ENCODE results near the gene PTPRS. TPM values are rescaled to one million over a fixed set of nuclear protein-coding genes. Genes with fewer than 3 reads are reported as not detected.
A peak's percentile ranks its signal among the peaks of the same experiment; 100 is the strongest.

The PTPRS gene
- total RNA-seq, 2 experiments from 2014 or later: 3.5 to 4.1 TPM

DNA sequence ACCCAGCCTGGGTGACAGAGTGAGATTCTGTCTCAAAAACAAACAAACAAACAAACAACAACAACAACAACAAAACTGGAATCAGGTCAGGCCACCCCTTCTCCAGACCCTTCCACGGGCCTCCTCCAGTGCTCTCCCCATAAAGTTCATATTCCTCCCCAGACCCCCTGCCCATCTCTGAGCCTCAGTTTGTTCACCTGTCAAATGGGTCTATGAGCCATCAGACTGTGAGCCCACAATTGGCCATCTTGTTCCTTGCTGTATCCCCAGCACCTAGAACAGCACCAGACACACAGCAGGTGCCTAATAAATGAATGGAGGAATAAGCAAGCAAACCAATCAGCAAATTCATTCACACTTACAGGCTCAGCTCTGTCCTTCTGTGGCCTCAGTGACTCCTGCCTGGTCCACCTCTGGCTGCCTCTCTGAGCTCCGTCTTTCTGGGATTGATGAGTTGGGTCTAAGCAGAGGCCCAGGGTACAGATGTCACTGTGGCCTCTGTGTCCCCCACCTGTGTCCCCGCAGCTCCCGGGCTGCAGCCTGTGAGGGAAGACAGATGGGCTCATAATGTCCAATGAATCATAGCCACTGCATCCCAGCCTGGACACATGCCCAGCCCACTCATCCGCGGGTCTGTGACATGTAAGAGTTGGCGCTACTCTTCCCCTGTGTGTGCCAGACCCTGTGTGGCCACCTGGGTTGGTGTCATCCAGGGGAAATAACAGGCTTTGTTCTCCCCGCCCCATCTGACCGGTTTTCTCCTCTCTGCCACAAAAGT, 19.6 kb upstream of the PTPRS start:
- H3K4me1 Mint-ChIP-seq: no peaks in the 10 kb centered on the region
- DNase-seq: no peak
- no peaks in the 10 kb centered on the region for H3K36me3 Mint-ChIP-seq
- no peak overlapping the region for H3K27ac Mint-ChIP-seq
- H3K4me3 Mint-ChIP-seq: no peak overlapping the region
- H3K27me3 Mint-ChIP-seq: peaks cover 53% of the 10 kb centered on the region
- no peaks in the 10 kb centered on the region for H3K9me3 Mint-ChIP-seq

- Mint-ChIP-seq H3K27me3 (peaks cover 65% of the 10 kb centered on the region), H3K9me3 (no peaks in the 10 kb centered on the region)
Observed at GRCh38 chr19:5358173-5358800, 17.7 kb upstream of the PTPRS start.

DNA sequence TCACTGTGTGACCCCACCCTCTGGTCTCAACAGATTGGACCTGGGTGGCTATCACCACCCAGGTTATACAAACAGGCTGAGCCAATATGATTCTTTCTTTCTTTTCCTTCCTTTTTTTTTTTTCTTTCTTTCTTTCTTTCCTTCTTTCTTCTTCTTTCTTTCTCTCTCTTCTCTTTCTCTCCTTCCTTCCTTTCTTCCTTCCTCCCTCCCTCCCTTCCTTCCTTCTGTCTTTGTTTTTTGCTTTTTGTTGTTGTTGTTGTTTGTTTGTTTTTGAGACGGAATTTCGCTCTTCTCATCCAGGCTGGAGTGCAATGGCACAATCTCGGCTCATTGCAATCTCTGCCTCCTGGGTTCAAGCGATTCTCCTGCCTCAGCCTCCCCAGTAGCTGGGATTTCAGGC, 17.0 kb upstream of the PTPRS start:
- no peaks in the 10 kb centered on the region for H3K36me3 Mint-ChIP-seq
- DNase-seq: no peak
- no peaks in the 10 kb centered on the region for H3K4me1 Mint-ChIP-seq
- H3K27ac Mint-ChIP-seq: no peak overlapping the region
- no peak overlapping the region for H3K4me3 Mint-ChIP-seq
- H3K9me3 Mint-ChIP-seq: no peaks in the 10 kb centered on the region
- H3K27me3 Mint-ChIP-seq: peaks cover 65% of the 10 kb centered on the region

More at GRCh38 chr19:5358173-5358800, 17.7 kb upstream of the PTPRS start:
- DNase-seq: no peak
- no peaks in the 10 kb centered on the region for H3K4me1 Mint-ChIP-seq
- no peaks in the 10 kb centered on the region for H3K36me3 Mint-ChIP-seq
- no peak overlapping the region for H3K27ac Mint-ChIP-seq
- H3K4me3 Mint-ChIP-seq: no peak overlapping the region

GRCh38 chr19:5356918-5357317, 16.3 kb upstream of the PTPRS start:
- Mint-ChIP-seq H3K27ac (no peak overlapping the region), H3K4me1 (no peaks in the 10 kb centered on the region), H3K36me3 (no peaks in the 10 kb centered on the region), H3K27me3 (peaks cover 61% of the 10 kb centered on the region), H3K9me3 (no peaks in the 10 kb centered on the region), H3K4me3 (no peak overlapping the region)
- DNase-seq: no peak

DNA sequence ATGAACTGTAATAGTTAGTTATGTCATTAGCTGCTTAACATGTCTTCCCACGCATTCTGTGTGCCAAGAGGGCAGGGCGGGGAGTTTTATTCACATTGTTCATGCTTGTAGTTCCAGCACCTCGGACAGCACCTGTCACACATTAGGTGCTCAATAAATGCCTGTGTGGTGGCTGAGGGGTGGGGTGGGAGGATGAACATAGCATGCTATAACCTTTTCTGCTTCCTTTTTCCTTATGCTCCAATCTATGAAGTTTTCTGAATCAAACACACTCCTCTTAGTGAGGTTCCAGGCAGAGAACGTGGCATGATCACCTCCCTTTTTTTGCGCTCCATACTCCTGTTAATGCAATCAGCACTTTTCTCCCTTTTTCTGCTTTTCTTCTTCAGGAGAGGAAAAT, 15.8 kb upstream of the PTPRS start:
- no peaks in the 10 kb centered on the region for H3K36me3 Mint-ChIP-seq
- H3K27ac Mint-ChIP-seq: no peak overlapping the region
- DNase-seq: no peak
- H3K4me3 Mint-ChIP-seq: no peak overlapping the region
- no peaks in the 10 kb centered on the region for H3K4me1 Mint-ChIP-seq
- peaks cover 63% of the 10 kb centered on the region for H3K27me3 Mint-ChIP-seq
- H3K9me3 Mint-ChIP-seq: no peaks in the 10 kb centered on the region

GRCh38 chr19:5355693-5356092, 15.1 kb upstream of the PTPRS start:
- DNase-seq: no peak
- no peaks in the 10 kb centered on the region for H3K4me1 Mint-ChIP-seq
- H3K9me3 Mint-ChIP-seq: no peaks in the 10 kb centered on the region
- H3K36me3 Mint-ChIP-seq: no peaks in the 10 kb centered on the region
- no peak overlapping the region for H3K27ac Mint-ChIP-seq
- no peak overlapping the region for H3K4me3 Mint-ChIP-seq
- peaks cover 67% of the 10 kb centered on the region for H3K27me3 Mint-ChIP-seq

- H3K9me3 Mint-ChIP-seq: no peaks in the 10 kb centered on the region
- peaks cover 61% of the 10 kb centered on the region for H3K27me3 Mint-ChIP-seq
- no peaks in the 10 kb centered on the region for H3K36me3 Mint-ChIP-seq
- no peak overlapping the region for H3K27ac Mint-ChIP-seq
- no peaks in the 10 kb centered on the region for H3K4me1 Mint-ChIP-seq
- DNase-seq: no peak
- H3K4me3 Mint-ChIP-seq: no peak overlapping the region
Observed at GRCh38 chr19:5355076-5355475, 14.5 kb upstream of the PTPRS start.

- Mint-ChIP-seq H3K27me3 (peaks cover 54% of the 10 kb centered on the region), H3K4me1 (no peaks in the 10 kb centered on the region), H3K36me3 (no peaks in the 10 kb centered on the region), H3K9me3 (no peaks in the 10 kb centered on the region), H3K27ac (no peak overlapping the region), H3K4me3 (no peak overlapping the region)
- peak; percentile 33 for DNase-seq
Observed at GRCh38 chr19:5354403-5354802, 13.8 kb upstream of the PTPRS start.

GRCh38 chr19:5352229-5352763, 11.7 kb upstream of the PTPRS start:
- H3K9me3 Mint-ChIP-seq: no peaks in the 10 kb centered on the region
- peaks cover 55% of the 10 kb centered on the region for H3K27me3 Mint-ChIP-seq
- no peak for DNase-seq
- no peak overlapping the region for H3K27ac Mint-ChIP-seq
- H3K4me3 Mint-ChIP-seq: no peak overlapping the region
- H3K36me3 Mint-ChIP-seq: no peaks in the 10 kb centered on the region
- no peaks in the 10 kb centered on the region for H3K4me1 Mint-ChIP-seq

GRCh38 chr19:5351731-5352228, 11.2 kb upstream of the PTPRS start:
- DNase-seq: no peak
- Mint-ChIP-seq H3K27me3 (peaks cover 52% of the 10 kb centered on the region), H3K4me1 (no peaks in the 10 kb centered on the region), H3K4me3 (no peak overlapping the region), H3K36me3 (no peaks in the 10 kb centered on the region), H3K27ac (no peak overlapping the region), H3K9me3 (peaks cover 1% of the 10 kb centered on the region)

- no peaks in the 10 kb centered on the region for H3K36me3 Mint-ChIP-seq
- DNase-seq: no peak
- H3K27me3 Mint-ChIP-seq: peaks cover 34% of the 10 kb centered on the region
- no peak overlapping the region for H3K27ac Mint-ChIP-seq
- H3K9me3 Mint-ChIP-seq: peaks cover 5% of the 10 kb centered on the region
- peaks cover 6% of the 10 kb centered on the region for H3K4me1 Mint-ChIP-seq
- H3K4me3 Mint-ChIP-seq: no peak overlapping the region
Observed at GRCh38 chr19:5349041-5349440, 8.4 kb upstream of the PTPRS start.

DNA sequence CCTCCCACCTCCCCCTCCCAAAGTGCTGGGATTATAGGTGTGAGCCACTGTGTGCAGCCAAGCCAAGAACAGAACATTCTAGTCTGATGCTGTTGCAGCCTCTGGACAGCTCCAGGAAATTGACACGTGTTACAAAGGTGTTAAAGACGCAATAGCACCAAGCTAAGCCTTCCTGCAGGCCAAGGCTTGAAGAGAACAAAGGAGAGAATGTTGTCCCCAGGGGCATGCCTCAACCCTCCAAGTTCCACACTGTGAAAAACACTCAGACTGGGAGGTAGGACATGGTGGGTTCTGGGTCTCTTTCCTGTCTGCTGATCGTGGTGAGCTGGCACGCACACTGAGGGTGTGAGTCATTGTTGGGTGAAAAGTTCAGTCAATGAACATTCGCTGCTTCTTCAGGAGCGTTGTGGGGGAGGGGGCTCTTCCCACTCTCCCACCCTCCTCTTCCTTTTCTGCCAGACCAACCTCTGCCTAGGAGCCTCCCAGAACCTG, 5.3 kb upstream of the PTPRS start:
- Mint-ChIP-seq H3K9me3 (peaks cover 5% of the 10 kb centered on the region), H3K27me3 (peaks cover 38% of the 10 kb centered on the region), H3K27ac (no peak overlapping the region), H3K36me3 (no peaks in the 10 kb centered on the region), H3K4me3 (no peak overlapping the region), H3K4me1 (peaks cover 8% of the 10 kb centered on the region)
- peak; percentile 12 for DNase-seq

GRCh38 chr19:5343848-5344247, 3.2 kb upstream of the PTPRS start:
- Mint-ChIP-seq H3K4me1 (peaks cover 13% of the 10 kb centered on the region), H3K27me3 (peaks cover 40% of the 10 kb centered on the region), H3K9me3 (peaks cover 5% of the 10 kb centered on the region), H3K4me3 (no peak overlapping the region), H3K27ac (no peak overlapping the region), H3K36me3 (no peaks in the 10 kb centered on the region)
- DNase-seq: no peak

- no peak overlapping the region for H3K27ac Mint-ChIP-seq
- peaks cover 13% of the 10 kb centered on the region for H3K4me1 Mint-ChIP-seq
- H3K4me3 Mint-ChIP-seq: no peak overlapping the region
- no peaks in the 10 kb centered on the region for H3K36me3 Mint-ChIP-seq
- peaks cover 5% of the 10 kb centered on the region for H3K9me3 Mint-ChIP-seq
- no peak for DNase-seq
- peaks cover 47% of the 10 kb centered on the region for H3K27me3 Mint-ChIP-seq
Observed at GRCh38 chr19:5342573-5343201, 2.1 kb upstream of the PTPRS start.

DNA sequence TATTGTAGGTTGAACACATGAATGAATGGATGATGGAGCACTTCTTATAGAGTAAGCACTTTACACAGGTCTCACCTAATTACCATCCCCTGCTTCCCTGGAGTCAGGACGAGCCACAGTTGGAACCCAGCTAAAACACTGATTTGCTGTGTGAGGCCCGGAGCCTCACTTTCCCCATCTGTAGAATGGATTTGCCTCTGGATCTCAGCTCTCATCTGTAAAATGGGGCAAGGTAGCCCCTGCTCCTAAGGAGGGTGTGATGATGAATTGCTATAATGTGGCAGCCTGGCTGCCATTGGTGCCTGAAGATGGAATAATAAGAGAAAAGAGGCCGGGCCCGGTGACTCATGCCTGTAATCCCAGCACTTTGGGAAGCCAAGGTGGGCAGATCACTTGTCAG, 1.4 kb upstream of the PTPRS start:
- no peaks in the 10 kb centered on the region for H3K36me3 Mint-ChIP-seq
- H3K27me3 Mint-ChIP-seq: peaks cover 51% of the 10 kb centered on the region
- H3K27ac Mint-ChIP-seq: no peak overlapping the region
- H3K9me3 Mint-ChIP-seq: peaks cover 5% of the 10 kb centered on the region
- no peak overlapping the region for H3K4me3 Mint-ChIP-seq
- peaks cover 13% of the 10 kb centered on the region for H3K4me1 Mint-ChIP-seq
- DNase-seq: no peak
